GM19035 (cell line): ENCODE data around the gene ART4.
A peak's percentile ranks its signal among the peaks of the same experiment; 100 is the strongest.

Source experiments
- ATAC-seq: cut with Tn5 transposase; IDR thresholded peaks from one replicate; pipeline ENCODE4 v1.9.1; 2021; ENCODE audit not compliant: unreplicated experiment

ART4 gene

GRCh38 chr12:14852880-14853279 lies 9.6 kb upstream of the ART4 start:
- ATAC-seq = no peak

DNA sequence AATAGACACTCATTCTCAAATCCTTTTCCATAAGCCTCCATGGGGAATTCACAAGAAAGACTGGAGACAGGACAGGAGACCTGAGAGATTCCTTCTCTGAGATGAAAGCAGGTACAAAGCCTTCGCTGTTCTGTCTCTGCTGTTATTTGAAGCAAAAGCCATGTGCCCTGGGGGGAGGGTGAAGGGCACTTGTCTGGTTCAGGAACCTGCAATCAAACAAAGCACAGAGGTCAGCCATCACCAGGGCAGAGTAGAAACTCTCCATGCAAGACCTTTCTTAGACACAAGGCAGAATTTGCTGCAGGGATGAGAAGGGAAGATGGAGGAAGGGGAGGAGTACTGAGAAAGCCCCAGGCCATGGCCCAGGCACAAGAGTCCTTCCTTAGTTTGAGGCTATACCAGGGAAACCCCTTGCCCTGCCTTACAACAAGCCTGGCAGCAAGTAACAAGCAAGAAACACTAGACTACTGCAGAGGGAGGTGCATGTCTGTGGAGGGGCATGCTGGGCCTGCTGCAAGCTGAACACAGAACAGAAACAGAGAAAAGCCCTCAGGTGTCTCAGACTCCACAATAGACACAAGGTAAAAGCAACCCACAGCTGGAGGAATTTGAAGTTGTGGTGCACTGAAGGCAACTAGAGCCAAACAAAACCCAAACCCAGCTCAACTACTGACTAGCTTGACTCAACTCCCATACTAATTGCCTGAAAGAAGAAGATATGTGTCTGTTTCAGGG lies 7.8 kb upstream of the ART4 start:
- peak; percentile 51 for ATAC-seq

- ATAC-seq = no peak
Measured at GRCh38 chr12:14849661-14850060, 6.3 kb upstream of the ART4 start.

DNA sequence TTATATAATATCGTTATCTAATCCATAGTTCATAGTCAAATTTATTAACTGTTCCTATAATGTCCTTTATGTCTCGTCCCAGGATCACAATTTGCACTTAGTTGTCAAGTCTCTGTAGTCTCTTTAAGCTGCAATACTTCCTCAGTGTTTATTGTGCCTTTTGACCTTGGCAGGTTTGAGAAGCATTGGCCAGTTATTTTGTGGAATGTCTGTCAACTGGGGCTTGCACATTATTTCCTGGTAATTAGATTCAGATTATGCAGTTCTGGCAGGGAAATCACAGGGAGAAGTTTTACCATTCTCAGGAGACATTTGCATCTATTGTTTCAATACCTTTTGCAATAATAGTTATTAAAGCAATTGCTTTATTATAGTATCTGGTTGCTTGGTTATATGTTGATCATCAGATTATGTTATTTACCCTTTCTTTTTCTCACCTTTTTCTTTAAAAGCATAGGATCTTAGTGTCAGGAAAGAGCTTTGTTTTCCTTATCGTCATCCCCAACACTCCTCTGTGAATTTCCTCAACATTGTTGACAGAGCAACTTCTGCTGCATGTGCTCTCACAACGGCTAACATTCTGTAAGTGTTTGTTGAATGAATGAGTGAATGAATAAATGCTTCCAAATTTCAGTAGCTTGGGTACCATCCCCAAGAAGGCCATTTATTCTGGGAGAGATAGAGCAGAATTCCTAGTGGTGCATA lies 3.7 kb upstream of the ART4 start:
- ATAC-seq = no peak

DNA sequence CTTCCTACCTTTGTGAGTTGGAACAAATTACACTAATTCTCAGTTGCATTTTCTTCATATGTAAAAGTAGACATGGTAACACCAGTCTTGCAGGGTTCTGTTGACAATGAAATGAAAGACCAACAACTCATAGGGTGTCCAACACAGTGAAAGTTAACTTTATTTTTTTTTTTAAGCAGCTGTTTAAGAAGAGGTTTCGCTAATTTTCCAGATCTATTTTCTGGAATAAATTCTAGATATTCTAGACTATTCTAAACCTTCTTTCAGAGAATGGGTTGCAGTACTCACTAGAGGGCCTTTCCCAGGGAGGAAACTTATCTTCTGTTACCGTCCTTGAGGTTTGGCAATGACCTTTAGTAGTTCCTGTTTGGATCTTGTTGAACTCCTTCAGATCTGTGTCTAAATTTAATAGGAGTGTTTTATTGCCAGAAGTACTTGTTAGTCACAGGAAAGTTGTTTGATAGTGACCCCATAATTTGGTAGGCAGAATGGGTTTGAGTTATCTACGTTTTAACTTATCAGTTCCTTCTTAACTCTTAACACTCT lies 2.8 kb upstream of the ART4 start:
- ATAC-seq = no peak

DNA sequence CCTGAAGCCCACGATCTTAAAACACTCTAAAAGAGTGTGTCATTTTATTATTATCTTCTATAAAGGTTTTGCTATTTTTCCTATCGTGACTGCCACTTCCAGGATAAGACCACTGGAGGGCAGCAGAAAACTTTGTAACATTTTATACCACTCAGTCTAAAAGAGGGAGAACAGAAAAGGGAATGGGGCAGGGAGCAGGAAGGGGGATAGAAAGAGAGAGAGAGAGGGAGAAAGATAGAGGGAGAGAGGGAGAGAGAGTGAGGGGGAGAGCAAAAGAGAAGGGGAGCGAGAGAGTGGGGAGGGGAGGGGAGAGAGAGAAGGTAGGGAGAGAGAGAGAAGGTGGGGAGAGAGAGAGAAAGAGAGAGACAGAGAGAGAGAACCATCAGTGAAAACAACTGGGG lies 2.0 kb upstream of the ART4 start:
- ATAC-seq = peak; percentile 63

DNA sequence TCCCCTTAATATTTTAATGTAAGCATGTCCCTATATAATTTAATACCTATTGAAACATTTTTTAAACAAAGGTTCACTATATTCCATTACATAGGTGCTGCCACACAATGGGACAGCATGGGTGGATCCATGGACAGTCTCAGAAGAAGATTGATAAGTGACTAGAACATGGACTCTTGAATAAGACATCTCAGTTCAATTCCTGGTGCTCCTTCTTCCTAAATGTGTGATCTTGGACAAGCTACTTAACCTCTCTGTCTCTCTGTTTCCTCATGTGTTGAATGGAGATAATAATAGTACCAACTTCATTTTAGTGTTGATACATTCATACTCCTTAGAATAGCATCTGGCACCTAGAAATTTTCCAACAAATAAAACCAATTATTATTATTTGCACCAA lies 1.1 kb upstream of the ART4 start:
- ATAC-seq = no peak

- no peak for ATAC-seq
Measured at GRCh38 chr12:14842315-14842714, 1.0 kb downstream of the ART4 start.

GRCh38 chr12:14841761-14842160 lies 1.6 kb downstream of the ART4 start:
- ATAC-seq = no peak

DNA sequence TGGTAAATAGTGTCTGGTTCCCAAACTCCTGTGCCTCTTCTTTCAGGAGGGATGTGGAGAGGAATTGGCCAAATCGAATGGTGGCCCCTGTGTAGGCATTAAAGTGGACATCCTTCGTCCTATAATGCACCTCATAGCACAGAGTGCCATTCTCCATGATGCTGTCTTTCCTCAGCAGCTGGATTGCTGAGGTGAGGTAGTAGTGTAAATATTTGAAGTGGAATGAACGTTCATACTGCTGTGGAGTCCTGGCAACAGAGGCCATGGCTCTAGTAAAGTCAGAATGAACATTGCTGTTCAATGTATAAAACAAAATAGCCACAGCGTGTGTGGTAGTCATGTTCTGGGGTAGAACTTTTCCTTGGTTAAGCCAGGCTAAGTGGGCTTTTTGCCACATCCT lies 2.7 kb downstream of the ART4 start:
- no peak for ATAC-seq

DNA sequence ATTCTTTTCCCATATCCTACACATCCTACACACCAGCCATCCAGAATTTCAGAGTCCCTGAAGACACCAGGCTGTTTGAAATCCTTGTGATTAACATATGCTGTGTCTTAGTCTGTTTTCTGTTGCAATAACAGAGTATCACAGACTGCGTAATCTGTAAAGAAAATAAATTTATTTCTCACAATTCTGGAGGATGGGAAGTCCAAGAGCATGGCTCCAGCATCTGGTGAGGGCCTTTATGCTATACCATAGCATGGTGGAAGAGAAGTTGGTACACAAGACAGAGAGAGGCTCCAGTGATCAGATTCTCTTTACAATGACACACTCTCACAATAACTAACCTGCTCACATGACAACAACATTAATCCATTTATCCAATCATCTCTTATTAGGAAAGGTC lies 4.1 kb downstream of the ART4 start:
- no peak for ATAC-seq

DNA sequence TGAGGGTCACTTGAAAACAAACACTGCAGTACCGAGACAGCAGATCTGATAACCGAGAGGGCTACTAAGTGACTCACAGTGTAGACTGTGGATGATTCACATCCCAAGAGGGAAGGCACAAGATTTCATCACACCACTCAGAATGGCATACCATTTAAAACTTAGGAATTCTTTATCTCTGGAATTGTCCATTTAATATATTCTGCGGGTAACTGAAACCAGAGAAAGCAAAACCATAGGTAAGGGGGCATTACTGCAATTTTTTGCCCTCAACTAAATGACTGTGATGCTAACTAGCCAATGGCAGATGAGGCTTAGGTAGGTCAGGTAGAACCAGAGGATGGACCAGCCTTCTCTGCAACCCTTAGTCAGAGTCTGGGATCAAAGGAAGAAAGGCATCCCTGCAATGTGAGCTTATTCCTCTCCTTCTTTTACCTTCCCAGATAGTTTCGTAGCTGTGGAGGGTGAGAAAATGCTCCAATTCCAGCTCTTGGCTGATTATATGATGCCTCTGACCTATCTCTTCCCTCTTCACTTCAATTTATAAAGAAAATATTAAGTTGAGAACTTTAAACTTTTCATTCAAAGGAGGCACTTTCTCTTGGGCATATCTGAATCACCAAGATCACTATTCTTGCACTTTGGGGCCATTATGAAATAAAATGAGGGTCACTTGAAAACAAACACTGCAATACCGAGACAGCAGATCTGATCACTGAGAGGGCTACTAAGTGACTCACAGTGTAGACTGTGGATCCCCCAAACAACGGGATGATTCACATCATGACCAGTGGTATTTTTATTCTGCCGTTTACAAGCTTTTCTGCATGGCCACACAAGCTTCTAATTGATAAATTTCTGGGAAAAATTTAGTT lies 6.8 kb downstream of the ART4 start:
- no peak for ATAC-seq

DNA sequence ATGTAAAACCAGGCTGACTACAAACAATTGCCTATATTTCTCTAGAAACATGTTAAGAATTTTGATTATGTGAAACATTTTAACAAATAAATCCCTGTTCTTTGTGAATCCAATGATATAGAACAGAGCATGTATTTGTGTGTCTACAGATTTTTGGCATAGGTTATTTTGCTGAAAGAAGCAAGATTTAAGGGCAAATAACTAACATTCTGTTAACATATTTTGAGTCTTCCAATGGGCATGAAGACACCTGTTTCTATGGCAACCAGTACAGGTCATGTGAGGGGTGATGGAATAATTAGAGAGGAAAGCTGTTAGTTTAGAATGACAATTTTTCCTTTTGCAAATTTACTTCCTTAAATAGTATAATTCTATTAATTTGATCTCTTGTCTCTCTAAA lies 8.8 kb downstream of the ART4 start:
- ATAC-seq = no peak

- no peak for ATAC-seq
Measured at GRCh38 chr12:14833952-14834351, 9.4 kb downstream of the ART4 start.

DNA sequence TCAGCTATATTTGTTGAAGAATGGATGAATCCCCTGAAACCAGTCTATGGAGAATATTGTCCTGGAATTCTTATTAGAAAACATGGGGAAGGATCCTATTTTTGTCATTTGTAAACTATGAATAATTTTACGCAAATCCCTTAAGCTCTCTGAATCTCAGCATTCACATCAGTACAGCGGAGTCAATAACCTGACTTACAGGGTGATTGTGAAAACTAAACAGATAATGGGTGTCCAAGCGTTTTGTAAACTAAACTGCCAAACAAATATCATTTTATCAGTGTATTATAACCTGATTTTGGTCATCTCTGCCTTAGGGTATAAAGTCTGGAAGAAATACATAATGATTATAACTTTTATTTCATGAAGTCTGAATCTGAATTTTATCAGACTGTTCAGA lies 10.0 kb downstream of the ART4 start:
- no peak for ATAC-seq

GRCh38 chr12:14828892-14829291 lies 14.4 kb downstream of the ART4 start:
- ATAC-seq = no peak

GRCh38 chr12:14827043-14827442 lies 16.3 kb downstream of the ART4 start:
- ATAC-seq = no peak

DNA sequence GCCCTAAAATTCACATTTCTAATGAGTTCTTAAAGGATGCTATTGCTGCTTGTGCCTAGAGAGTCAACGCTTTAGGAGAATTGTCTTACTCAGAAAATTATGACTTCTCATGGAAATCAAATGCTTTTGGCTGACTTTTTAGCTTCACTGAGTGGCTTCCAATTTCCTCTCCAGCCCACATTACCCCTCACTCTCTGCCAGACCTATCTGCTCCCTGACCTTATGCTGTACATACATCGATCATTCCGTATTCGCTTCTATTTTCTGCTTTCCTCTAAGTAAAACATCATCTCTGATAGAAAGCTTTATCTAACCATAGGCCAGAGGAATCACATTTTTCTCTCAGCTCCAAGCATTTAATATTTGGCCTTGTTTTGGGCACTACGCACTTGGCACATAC lies 16.8 kb downstream of the ART4 start:
- ATAC-seq = no peak

DNA sequence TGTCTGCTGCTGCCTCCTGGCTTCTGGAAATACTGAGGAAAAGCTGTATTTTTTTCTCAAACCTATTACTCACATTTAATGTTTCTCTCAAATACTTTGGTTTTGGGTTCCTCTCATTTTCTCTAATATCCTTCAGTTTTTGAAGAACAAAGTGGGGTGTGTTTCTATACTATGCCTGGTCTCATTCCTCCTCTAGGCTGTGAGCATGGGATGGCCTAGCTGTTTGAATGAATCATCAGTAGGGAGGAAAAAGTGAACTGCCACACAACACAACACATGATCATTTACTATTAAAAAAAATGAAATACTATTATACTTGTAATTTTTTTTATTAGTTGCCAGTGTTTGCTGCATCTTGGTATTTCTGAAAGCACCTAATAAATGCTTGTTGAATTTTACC lies 18.1 kb downstream of the ART4 start:
- ATAC-seq = no peak

- no peak for ATAC-seq
Measured at GRCh38 chr12:14824012-14824634, 19.2 kb downstream of the ART4 start.

DNA sequence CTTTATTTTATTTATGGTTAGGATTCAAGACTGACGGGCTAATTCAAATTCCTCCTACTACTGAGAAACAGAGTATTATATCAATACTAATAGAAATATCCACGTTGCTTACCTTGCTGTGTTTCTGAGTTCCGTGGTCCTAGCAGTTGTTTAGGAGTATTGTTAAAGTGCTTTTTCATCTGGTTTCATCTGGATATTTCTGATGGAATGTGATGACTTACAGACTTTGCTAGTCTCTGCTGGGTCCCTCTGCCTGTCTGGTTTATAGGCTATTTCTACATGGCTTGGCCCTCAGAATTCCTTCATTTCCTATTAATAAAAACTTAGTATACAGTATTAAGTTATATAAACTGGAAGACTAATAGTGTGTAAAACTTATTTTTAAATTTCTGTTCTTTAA lies 29.3 kb downstream of the ART4 start, which contains the start of gene SMCO3:
Gene SMCO3, minus strand, starts transcription at position 169 of the 400 bp plus-strand sequence. CDS start 7,502 bp downstream, outside the sequence.
- ATAC-seq = no peak
